A549 (cell line): ENCODE measurements around the gene NR2C2. TPM values are rescaled to one million over a fixed set of nuclear protein-coding genes. Genes with fewer than 3 reads are reported as not detected.

Experiments
- ATAC-seq, 2 experiments: fragments of 200-7000 bp in 1 of 2; fragments of >200 bp in 1 of 2; cut with Nextera tagmentation in 1 of 2; cut with Tn5 transposase in 1 of 2; 3 replicates each; pipeline versions ENCODE4 v1.8.0 to v1.9.1; 2018 to 2020; ENCODE audit warnings: mild to moderate bottlenecking in 1 of 2, moderate library complexity in 1 of 2
- CTCF ChIA-PET: fragments of 300-600 bp; sonication (Branson Sonifier 250); formaldehyde crosslinking; extraction: SDS; loops from one replicate; lab custom pipeline; 2021; ENCODE audit warnings: antibody characterized with exemption, inconsistent platforms; lab: Yijun Ruan, JAX
- POLR2A ChIA-PET: fragments of 350-600 bp; formaldehyde crosslinking; extraction: SDS; loops from one replicate; lab custom pipeline; 2021; ENCODE audit warnings: antibody characterized with exemption, inconsistent platforms; lab: Yijun Ruan, JAX
- DNase-seq, 2 experiments: peaks; one replicate each; pipeline versions ENCODE4 v3.0.0 to v3.0.0-alpha.2; 2011 to 2016; ENCODE audit warnings: low read depth in 1 of 2, low spot score in 1 of 2
- FAIRE-seq: peaks from 2 replicates; lab custom pipeline; 2011; peaks lifted over from hg19 to GRCh38; lab: Jason Lieb, UNC
- H3K27ac ChIP-seq, 2 experiments: fragments of >200 bp; sonication (Bioruptor Twin); formaldehyde crosslinking; 3 replicates each; pipeline ENCODE4 v1.5.1; 2016 to 2017
- H3K4me1 ChIP-seq: fragments of >200 bp; sonication (Bioruptor Twin); formaldehyde crosslinking; 3 replicates; pipeline ENCODE4 v1.6.1; 2016
- H3K4me2 ChIP-seq: fragments of >200 bp; sonication (Bioruptor Twin); formaldehyde crosslinking; 3 replicates; pipeline ENCODE4 v1.6.1; 2016
- H3K4me3 ChIP-seq: fragments of >200 bp; sonication (Bioruptor Twin); formaldehyde crosslinking; 3 replicates; pipeline ENCODE4 v1.5.1; 2016
- H3K9me3 ChIP-seq: fragments of >200 bp; sonication (Bioruptor Twin); formaldehyde crosslinking; 3 replicates; pipeline ENCODE4 v1.6.1; 2016
- CBX8 ChIP-seq: fragments of 200-600 bp; sonication (generic); IDR thresholded peaks from 2 replicates; pipeline ENCODE4 v1.6.1; 2016
- CHD2 ChIP-seq: fragments of 150-350 bp; IDR thresholded peaks from 2 replicates; pipeline ENCODE4 v1.6.1; 2014; ENCODE audit warnings: low read length; ENCODE audit not compliant: partially characterized antibody
- CHD4 ChIP-seq: fragments of 200-600 bp; sonication (generic); IDR thresholded peaks from 2 replicates; pipeline ENCODE4 v1.6.1; 2016; ENCODE audit warnings: antibody characterized with exemption, mild to moderate bottlenecking, borderline replicate concordance
- EHF ChIP-seq: fragments of 250-450 bp; sonication (Bioruptor Pico); IDR thresholded peaks from 2 replicates; pipeline ENCODE4 v1.5.0; 2020; ENCODE audit warnings: mild to moderate bottlenecking
- ESRRA ChIP-seq: fragments of 150-350 bp; IDR thresholded peaks from 2 replicates; pipeline ENCODE4 v1.6.1; 2014; ENCODE audit warnings: mild to moderate bottlenecking, low read length, borderline replicate concordance
- HEYL ChIP-seq: fragments of 250-450 bp; sonication (Bioruptor Pico); IDR thresholded peaks from 2 replicates; pipeline ENCODE4 v1.8.0; 2021; ENCODE audit warnings: mild to moderate bottlenecking, moderate library complexity
- KDM1A ChIP-seq: fragments of 200-600 bp; sonication (generic); IDR thresholded peaks from 2 replicates; pipeline ENCODE4 v1.6.1; 2016; ENCODE audit warnings: low read depth, mild to moderate bottlenecking
- KDM5A ChIP-seq: fragments of 200-600 bp; sonication (generic); IDR thresholded peaks from 2 replicates; pipeline ENCODE4 v1.6.1; 2016; ENCODE audit warnings: antibody characterized with exemption, mild to moderate bottlenecking
- NR3C1 ChIP-seq: fragments of >200 bp; sonication (Bioruptor Twin); formaldehyde crosslinking; IDR thresholded peaks from 3 replicates; pipeline ENCODE4 v1.6.1; 2017
- POLR2AphosphoS2 ChIP-seq: conservative IDR thresholded peaks from 2 replicates; pipeline ENCODE4 v1.6.1; 2012; ENCODE audit warnings: low read length, improper control_type of control experiment, inconsistent platforms
- RAD21 ChIP-seq, 2 experiments: fragments of >200 bp in 1 of 2; sonication (Bioruptor Twin) in 1 of 2; formaldehyde crosslinking in 1 of 2; IDR thresholded peaks in 1 of 2; conservative IDR thresholded peaks in 1 of 2; 2 replicates in 1 of 2; 3 replicates in 1 of 2; pipeline ENCODE4 v1.6.1; 2012 to 2018; ENCODE audit warnings: inconsistent platforms in 1 of 2
- RARB ChIP-seq: fragments of 250-450 bp; sonication (Bioruptor Pico); IDR thresholded peaks from 2 replicates; pipeline ENCODE4 v1.8.0; 2021; ENCODE audit warnings: mild to moderate bottlenecking, moderate library complexity
- RNF2 ChIP-seq: fragments of 200-600 bp; sonication (generic); IDR thresholded peaks from 2 replicates; pipeline ENCODE4 v1.6.1; 2016; ENCODE audit warnings: low read depth, mild to moderate bottlenecking, antibody characterized with exemption, moderate library complexity, borderline replicate concordance
- SREBF2 ChIP-seq: fragments of 450-650 bp; IDR thresholded peaks from 2 replicates; pipeline ENCODE4 v1.6.1; 2014; ENCODE audit warnings: mild to moderate bottlenecking, moderate library complexity
- TFCP2L1 ChIP-seq: fragments of 250-450 bp; sonication (Bioruptor Pico); IDR thresholded peaks from 2 replicates; pipeline ENCODE4 v1.5.0; 2021; ENCODE audit warnings: mild to moderate bottlenecking
- ZSCAN20 ChIP-seq: fragments of 250-450 bp; sonication (Bioruptor Pico); IDR thresholded peaks from 2 replicates; pipeline ENCODE4 v1.8.0; 2022; ENCODE audit warnings: mild to moderate bottlenecking, moderate library complexity
- WGBS: methylation state at CpG from one replicate; pipeline ENCODE4 v1.1.6; 2017; ENCODE audit errors: missing lambda C conversion rate; 5-methylcytosine and 5-hydroxymethylcytosine counted together
- polyA plus RNA-seq, 4 experiments: library from polyadenylated mRNA; depleted of rRNA in 3 of 4; stranded (reverse); fragments of >200 nt; fragmentation: RNase III in 1 of 4; extraction: RNeasy Plus Mini Kit Qiagen cat#74134 plus additional on column Dnase treatment in 1 of 4; gene quantifications; 2 replicates in 3 of 4; 3 replicates in 1 of 4; pipeline ENCODE4 v1.2.3, GENCODE V29; 2011 to 2017
- TF ChIP-seq, protein P1 (sequence below): fragments of 250-450 bp; sonication (Bioruptor Pico); IDR thresholded peaks from 2 replicates; pipeline ENCODE4 v1.5.0; 2020; ENCODE audit warnings: low read depth, mild to moderate bottlenecking, moderate library complexity
- TF ChIP-seq, protein P2 (sequence below): fragments of >200 bp; sonication (Bioruptor Twin); formaldehyde crosslinking; IDR thresholded peaks from 2 replicates; pipeline ENCODE4 v1.6.1; 2016
- TF ChIP-seq, protein P3 (sequence below): IDR thresholded peaks from 2 replicates; pipeline ENCODE4 v1.6.1; 2012
- TF ChIP-seq, protein P4 (sequence below): IDR thresholded peaks from 2 replicates; pipeline ENCODE4 v1.6.1; 2012; ENCODE audit warnings: low read depth, borderline replicate concordance
- TF ChIP-seq, protein P5 (sequence below): IDR thresholded peaks from 2 replicates; pipeline ENCODE4 v1.6.1; 2012

NR2C2 gene
- polyA plus RNA-seq, 2 of the 4 experiments (the other 2 are of a cell fraction), result 14.6 to 20.2 TPM

DNA sequence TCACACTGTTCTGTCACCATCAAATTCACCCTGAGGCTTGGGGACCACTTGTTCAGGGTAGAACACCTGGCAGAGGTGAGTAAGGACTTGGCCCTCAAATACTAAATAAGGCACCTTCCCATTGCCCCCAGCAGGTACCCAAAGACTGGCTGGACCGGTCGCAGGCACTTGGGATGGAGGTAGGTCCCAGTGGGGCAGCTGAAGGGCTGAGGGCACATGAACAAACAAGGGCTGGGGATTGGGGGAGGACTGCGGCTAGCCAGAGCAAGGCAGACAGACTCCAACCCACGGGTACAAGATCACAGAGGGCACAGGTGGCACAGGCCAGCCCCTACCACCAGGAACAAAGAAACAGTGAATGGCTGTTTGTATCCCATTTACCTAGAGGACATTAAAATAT lies 115.9 kb downstream of the NR2C2 start:
- H3K4me2 ChIP-seq, result peak overlapping the region; percentile 89
- CTCF ChIA-PET, result interaction anchor here (1.0 kb wide), 1 partner anchor 42 kb away, joined by 3 read pairs; no protein-coding TSS in a partner anchor
- ATAC-seq, result no peak
- H3K4me1 ChIP-seq, result peaks cover 12% of the 10 kb centered on the region
- H3K9me3 ChIP-seq, result no peaks in the 10 kb centered on the region
- 83% methylated on average over 3 of the region's 4 CpGs for WGBS
- no peak for DNase-seq
- no peak for FAIRE-seq
- H3K27ac ChIP-seq, result 0 out of 6 replicates have a peak overlapping the region, but pooled peaks of 1 of the 2 experiments have one; percentile 15
- POLR2A ChIA-PET, result no interaction called here
- peak overlapping the region; percentile 87; the same call in 2 of the 3 replicates for H3K4me3 ChIP-seq
- TF ChIP-seq, protein P1, sequence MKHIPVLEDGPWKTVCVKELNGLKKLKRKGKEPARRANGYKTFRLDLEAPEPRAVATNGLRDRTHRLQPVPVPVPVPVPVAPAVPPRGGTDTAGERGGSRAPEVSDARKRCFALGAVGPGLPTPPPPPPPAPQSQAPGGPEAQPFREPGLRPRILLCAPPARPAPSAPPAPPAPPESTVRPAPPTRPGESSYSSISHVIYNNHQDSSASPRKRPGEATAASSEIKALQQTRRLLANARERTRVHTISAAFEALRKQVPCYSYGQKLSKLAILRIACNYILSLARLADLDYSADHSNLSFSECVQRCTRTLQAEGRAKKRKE (CRISPR knock-in tag), result no peak
- no peak for TF ChIP-seq EHF (CRISPR knock-in tag)
- TF ChIP-seq ESRRA, result no peak
- no peak for TF ChIP-seq TFCP2L1 (CRISPR knock-in tag)
- no peak for TF ChIP-seq RAD21 (conservative IDR thresholded peaks at IDR 0.05 in 1 of 2, IDR thresholded peaks at IDR 0.05 in 1 of 2)
- TF ChIP-seq KDM5A, result no peak
- TF ChIP-seq POLR2AphosphoS2, result no peak
- no peak for TF ChIP-seq ZSCAN20 (CRISPR knock-in tag)
- no peak for TF ChIP-seq SREBF2
- no peak for TF ChIP-seq RNF2
- TF ChIP-seq CHD4, result no peak
- TF ChIP-seq, protein P2, sequence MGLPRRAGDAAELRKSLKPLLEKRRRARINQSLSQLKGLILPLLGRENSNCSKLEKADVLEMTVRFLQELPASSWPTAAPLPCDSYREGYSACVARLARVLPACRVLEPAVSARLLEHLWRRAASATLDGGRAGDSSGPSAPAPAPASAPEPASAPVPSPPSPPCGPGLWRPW, result no peak
- TF ChIP-seq, protein P3, sequence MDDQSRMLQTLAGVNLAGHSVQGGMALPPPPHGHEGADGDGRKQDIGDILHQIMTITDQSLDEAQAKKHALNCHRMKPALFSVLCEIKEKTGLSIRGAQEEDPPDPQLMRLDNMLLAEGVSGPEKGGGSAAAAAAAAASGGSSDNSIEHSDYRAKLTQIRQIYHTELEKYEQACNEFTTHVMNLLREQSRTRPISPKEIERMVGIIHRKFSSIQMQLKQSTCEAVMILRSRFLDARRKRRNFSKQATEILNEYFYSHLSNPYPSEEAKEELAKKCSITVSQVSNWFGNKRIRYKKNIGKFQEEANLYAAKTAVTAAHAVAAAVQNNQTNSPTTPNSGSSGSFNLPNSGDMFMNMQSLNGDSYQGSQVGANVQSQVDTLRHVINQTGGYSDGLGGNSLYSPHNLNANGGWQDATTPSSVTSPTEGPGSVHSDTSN, result no peak
- TF ChIP-seq, protein P4, sequence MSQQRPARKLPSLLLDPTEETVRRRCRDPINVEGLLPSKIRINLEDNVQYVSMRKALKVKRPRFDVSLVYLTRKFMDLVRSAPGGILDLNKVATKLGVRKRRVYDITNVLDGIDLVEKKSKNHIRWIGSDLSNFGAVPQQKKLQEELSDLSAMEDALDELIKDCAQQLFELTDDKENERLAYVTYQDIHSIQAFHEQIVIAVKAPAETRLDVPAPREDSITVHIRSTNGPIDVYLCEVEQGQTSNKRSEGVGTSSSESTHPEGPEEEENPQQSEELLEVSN, result no peak
- TF ChIP-seq HEYL, result no peak

DNA sequence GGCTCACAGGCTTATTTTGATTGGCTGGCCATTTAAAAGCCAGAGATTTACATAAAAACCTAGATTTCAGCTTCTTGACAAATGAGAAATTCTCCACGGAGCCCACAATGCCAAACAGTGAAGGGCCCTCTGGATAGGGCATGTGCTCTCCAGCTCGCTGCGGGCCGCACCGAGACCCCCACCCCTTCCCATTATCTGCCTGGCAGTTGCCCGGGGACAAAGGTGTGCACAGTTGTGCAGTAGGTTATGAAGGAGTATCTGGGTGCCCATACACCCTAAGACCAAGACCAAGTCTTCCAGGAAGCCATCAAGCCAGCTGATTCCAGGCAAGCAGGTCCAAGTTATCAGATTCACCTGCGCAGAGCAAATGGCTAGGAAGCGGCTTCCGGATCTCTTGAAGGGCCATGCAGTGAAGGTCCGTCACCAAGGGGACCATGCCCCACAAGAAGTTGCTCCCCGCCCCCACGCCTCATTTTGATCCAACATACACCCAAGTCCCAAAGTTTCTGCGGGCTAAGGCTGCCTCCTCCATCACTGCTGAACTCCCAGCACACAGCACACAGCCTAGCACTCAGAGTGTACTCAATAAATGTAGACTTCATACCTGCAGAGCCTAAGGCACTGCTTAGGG lies 116.4 kb downstream of the NR2C2 start:
- ChIA-PET POLR2A (interaction anchor here (1.5 kb wide), 1 partner anchor 115 kb away, joined by 5 read pairs; no protein-coding TSS in a partner anchor), CTCF (interaction anchor here (0.7 to 1.0 kb wide), 2 partner anchors 42 to 137 kb away, joined by 3 to 4 read pairs; no protein-coding TSS in a partner anchor)
- FAIRE-seq (no peak), ATAC-seq (0 out of 6 replicates have a peak, but pooled peaks of 1 of the 2 experiments have one; percentile 4), DNase-seq (no peak)
- peaks cover 12% of the 10 kb centered on the region for H3K4me1 ChIP-seq
- TF ChIP-seq CHD2, result no peak
- 81% methylated on average over 13 of the region's 13 CpGs for WGBS
- H3K4me3 ChIP-seq, result peak overlapping the region; percentile 87
- peak overlapping the region; percentile 89 for H3K4me2 ChIP-seq
- H3K27ac ChIP-seq, result peak overlapping the region; percentile 92 to 93; a peak in 4 of 6 replicates
- no peaks in the 10 kb centered on the region for H3K9me3 ChIP-seq

DNA sequence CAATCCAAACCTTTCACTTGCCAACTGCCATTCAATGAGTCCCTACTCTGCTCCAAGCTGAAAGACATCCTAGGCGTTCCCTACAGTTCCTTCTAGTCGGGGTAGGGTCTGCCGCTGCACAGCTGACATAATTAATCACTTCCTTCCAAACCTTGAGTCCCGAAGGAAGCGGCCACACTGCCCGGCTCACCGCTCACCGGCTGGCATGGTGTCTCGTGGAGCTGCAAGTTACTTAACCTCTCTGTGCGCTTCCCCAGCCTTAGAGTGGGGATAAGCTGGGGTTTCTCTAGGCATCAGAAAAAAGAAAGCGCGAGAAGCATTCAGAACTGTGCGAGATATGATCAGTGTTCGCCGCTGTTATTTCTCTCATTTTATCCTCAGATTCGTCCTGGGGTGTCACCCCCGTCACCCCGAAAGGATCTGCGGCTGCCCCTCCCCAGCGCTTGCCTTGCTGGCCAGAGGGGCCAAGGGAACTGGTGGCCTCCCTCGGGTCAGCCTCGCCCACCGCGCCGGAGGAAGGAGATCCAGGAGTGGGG lies 117.0 kb downstream of the NR2C2 start:
- CTCF ChIA-PET, result interaction anchor here (0.7 kb wide), 1 partner anchor 138 kb away, joined by 4 read pairs; no protein-coding TSS in a partner anchor
- FAIRE-seq, result no peak

More for the DNA sequence above, 117.0 kb downstream of the NR2C2 start:
- Histone ChIP-seq H3K9me3 (no peaks in the 10 kb centered on the region), H3K4me1 (peaks cover 12% of the 10 kb centered on the region), H3K27ac (peak overlapping the region; percentile 92 to 93), H3K4me2 (peak overlapping the region; percentile 89), H3K4me3 (peak overlapping the region; percentile 87)
- DNase-seq (peak in 1 of 2 experiments; percentile 20), ATAC-seq (peak; percentile 31 to 54; a peak in 4 of 6 replicates)
- 2% methylated on average over 19 of the region's 25 CpGs for WGBS
- POLR2A ChIA-PET, result interaction anchor here (0.6 to 1.5 kb wide), 5 partner anchors 13 to 171 kb away, joined by 3 to 12 read pairs (median 5); partner anchors contain the start of gene RBSN
- TF ChIP-seq KDM1A (no peak), NR3C1 (no peak), CBX8 (no peak), RARB (CRISPR knock-in tag) (no peak)
- TF ChIP-seq, protein P5, sequence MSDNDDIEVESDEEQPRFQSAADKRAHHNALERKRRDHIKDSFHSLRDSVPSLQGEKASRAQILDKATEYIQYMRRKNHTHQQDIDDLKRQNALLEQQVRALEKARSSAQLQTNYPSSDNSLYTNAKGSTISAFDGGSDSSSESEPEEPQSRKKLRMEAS, result no peak
- TF ChIP-seq, all 56 proteins: peak for 0
